Muscle layer of duodenum (tissue), 2 donors: ENCODE measurements around the gene MAP2K2.
A peak's percentile ranks its signal among the peaks of the same experiment; 100 is the strongest.

ENCODE experiments used
- H3K27ac ChIP-seq: one replicate; pipeline ENCODE4 v1.7.0; 2013; ENCODE audit warnings: mild to moderate bottlenecking, low read length
- H3K27me3 ChIP-seq: one replicate; pipeline ENCODE4 v1.7.0; 2013; ENCODE audit warnings: low read depth, mild to moderate bottlenecking, control low read depth, low read length
- H3K36me3 ChIP-seq, 2 donors: one replicate each; pipeline ENCODE4 v1.7.0; 2013; ENCODE audit warnings: low read length in 2 of 2, control low read depth in 1 of 2, mild to moderate bottlenecking in 1 of 2; ENCODE audit not compliant: insufficient read depth in 2 of 2, control insufficient read depth in 1 of 2
- H3K4me1 ChIP-seq, 2 donors: one replicate each; pipeline ENCODE4 v1.7.0; 2013; ENCODE audit warnings: low read length in 2 of 2, mild to moderate bottlenecking in 2 of 2, control low read depth in 1 of 2, moderate library complexity in 1 of 2; ENCODE audit not compliant: insufficient read depth in 2 of 2, control insufficient read depth in 1 of 2
- H3K4me3 ChIP-seq, 2 donors: one replicate each; pipeline ENCODE4 v1.7.0; 2013; ENCODE audit warnings: low read length in 2 of 2, low read depth in 1 of 2, mild to moderate bottlenecking in 1 of 2
- H3K9me3 ChIP-seq, 2 donors: one replicate each; pipeline ENCODE4 v1.7.0; 2013; ENCODE audit warnings: low read length in 2 of 2, control low read depth in 1 of 2, mild to moderate bottlenecking in 1 of 2; ENCODE audit not compliant: control insufficient read depth in 1 of 2
- donor health status: healthy.

MAP2K2 gene

DNA sequence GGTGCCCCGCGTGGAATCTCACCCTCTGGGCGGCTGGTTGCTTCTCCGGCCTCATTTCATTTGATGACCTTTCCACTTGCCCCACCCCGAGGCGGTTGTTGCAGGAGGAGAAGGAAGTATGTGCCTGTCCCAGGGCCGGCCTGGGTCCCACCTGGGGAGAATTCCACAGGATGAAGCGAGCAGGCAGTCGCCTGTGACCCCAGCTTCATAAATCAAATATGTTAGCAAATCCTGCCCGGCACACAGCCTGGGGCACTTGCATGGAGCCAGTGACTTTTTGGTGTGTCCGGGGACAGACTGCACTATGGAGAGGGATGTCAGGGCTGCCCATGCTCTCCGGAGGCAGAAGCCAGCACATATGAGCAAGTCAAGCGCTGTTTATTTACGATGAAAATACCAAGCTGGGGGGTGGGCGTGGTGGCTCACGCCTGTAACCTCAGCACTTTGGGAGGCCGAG is 37.5 kb downstream of the MAP2K2 start:
- no peaks in the 10 kb centered on the region for H3K27me3 ChIP-seq
- H3K9me3 ChIP-seq, result no peaks in the 10 kb centered on the region
- H3K4me1 ChIP-seq, result peaks cover 0 to 6% of the 10 kb centered on the region in 2 donors
- no peak overlapping the region for H3K27ac ChIP-seq
- H3K36me3 ChIP-seq, result peaks cover 0 to 24% of the 10 kb centered on the region in 2 donors
- no peak overlapping the region for H3K4me3 ChIP-seq

GRCh38 chr19:4084547-4084877 is 39.4 kb downstream of the MAP2K2 start:
- H3K4me1 ChIP-seq, result peaks cover 0 to 6% of the 10 kb centered on the region in 2 donors
- H3K36me3 ChIP-seq, result peaks cover 0 to 9% of the 10 kb centered on the region in 2 donors
- H3K4me3 ChIP-seq, result peak overlapping the region in 1 of 2 donors; percentile 26
- no peaks in the 10 kb centered on the region for H3K27me3 ChIP-seq
- no peaks in the 10 kb centered on the region for H3K9me3 ChIP-seq
- no peak overlapping the region for H3K27ac ChIP-seq

DNA sequence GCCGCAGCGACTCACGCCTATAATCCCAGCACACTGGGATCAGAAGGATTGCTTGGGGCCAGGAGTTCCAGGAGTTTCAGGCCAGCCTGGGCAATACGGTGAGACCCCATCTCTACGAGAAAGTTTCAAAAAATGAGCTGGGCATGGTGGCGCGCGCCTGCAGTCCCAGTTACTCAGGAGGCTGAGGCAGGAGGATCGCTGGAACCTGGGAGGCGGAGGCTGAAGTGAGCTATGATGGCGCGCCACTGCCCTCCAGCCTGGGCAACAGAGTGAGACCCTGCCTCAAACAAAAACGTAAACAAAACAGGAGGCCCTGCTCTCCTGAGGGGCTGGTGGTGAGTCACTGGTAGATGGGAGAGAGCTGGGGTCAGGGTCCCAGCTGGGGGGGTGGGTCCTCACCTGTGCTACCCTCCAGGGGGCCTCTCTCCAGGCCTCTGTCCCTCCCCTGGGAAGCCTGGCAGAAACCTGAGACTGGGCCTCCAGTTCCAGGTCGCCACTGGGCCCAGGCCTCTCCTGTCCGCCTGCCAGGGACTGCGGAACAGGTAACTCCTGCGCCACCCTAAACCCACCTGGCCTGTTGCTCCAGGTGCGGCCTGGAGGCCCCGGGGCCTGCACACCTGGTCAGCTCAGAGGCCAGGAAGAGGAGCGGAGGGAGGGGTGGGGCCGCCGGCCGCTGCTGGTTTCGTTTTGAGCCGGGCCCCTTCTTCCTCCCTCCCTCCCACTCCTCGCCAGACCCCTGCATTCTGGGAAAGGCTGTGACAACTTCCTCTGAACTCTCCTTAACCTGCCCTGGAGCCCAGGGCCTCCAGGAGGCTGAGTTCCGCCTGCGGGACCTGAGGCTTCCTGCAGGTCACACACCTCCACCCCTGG is 40.0 kb downstream of the MAP2K2 start:
- Histone ChIP-seq H3K27me3 (no peaks in the 10 kb centered on the region), H3K4me3 (peak overlapping the region in 1 of 2 donors; percentile 26), H3K9me3 (no peaks in the 10 kb centered on the region), H3K4me1 (peaks cover 0 to 6% of the 10 kb centered on the region in 2 donors), H3K36me3 (peaks cover 0 to 4% of the 10 kb centered on the region in 2 donors), H3K27ac (no peak overlapping the region)

DNA sequence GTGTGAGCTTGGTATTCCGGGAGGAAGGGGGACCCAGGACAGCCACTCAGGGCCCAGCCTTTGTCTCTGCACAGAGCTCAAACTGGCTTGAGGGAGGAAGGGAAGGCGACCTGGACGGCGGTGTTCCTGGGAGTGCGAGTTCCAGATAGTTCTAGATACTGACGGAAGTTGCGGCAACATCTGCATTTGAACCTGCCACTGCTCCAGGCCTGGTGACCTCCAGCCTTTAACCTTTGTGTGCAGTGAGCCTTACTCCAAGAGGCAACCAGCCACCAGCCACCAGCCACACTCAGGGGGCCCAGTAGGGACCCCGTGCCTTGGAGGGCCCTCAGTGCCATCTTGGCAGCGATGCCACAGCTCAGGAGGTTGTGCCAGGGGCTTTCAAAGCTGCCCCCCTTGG is 41.8 kb downstream of the MAP2K2 start:
- Histone ChIP-seq H3K9me3 (no peaks in the 10 kb centered on the region), H3K36me3 (no peaks in the 10 kb centered on the region), H3K4me1 (peaks cover 5 to 17% of the 10 kb centered on the region in 2 donors), H3K27ac (no peak overlapping the region), H3K4me3 (no peak overlapping the region), H3K27me3 (no peaks in the 10 kb centered on the region)

DNA sequence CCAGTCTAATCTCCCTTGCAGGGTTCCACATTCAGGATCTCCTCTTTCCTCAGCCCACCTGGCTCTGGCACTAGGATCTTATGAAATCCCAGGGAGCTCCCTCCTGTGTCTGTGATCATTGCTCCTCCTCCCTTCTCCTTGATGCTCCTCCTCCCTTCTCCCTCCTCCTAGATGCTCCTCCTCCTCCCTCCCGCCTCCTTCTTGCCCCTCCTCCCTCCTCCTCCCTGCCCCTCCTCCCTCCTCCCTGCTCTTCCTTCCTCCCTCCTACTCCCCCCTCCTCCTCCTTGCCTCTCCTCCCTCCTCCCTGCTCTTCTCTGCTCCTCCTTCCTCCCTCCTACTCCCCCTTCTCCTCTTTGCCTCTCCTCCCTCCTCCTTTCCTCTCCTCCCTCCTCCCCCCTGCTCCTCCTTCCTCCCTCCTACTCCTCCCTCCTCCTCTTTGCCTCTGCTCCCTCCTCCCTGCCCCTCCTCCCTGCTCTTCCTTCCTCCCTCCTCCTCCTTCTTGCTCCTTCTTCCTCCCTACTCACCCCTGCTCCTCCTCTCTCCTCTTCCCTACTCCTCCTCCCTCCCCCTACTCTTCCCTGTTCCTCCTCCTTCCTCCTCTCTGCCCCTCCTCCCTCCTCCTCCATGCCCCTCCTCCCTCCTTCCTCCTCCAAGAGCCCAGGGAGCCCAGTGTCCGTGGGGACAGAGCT is 42.3 kb downstream of the MAP2K2 start:
- Histone ChIP-seq H3K36me3 (no peaks in the 10 kb centered on the region), H3K27me3 (no peaks in the 10 kb centered on the region), H3K9me3 (no peaks in the 10 kb centered on the region), H3K27ac (no peak overlapping the region), H3K4me3 (no peak overlapping the region), H3K4me1 (peaks cover 5 to 21% of the 10 kb centered on the region in 2 donors)

- Histone ChIP-seq H3K27me3 (no peaks in the 10 kb centered on the region), H3K4me1 (peaks cover 5 to 21% of the 10 kb centered on the region in 2 donors), H3K9me3 (no peaks in the 10 kb centered on the region), H3K36me3 (no peaks in the 10 kb centered on the region), H3K27ac (no peak overlapping the region), H3K4me3 (no peak overlapping the region)
These were observed 43.4 kb downstream of the MAP2K2 start for GRCh38 chr19:4080473-4080872.

- Histone ChIP-seq H3K27ac (peak overlapping the region; percentile 82), H3K4me1 (peaks cover 5 to 15% of the 10 kb centered on the region in 2 donors), H3K36me3 (no peaks in the 10 kb centered on the region), H3K9me3 (no peaks in the 10 kb centered on the region), H3K4me3 (peak overlapping the region; percentile 66 to 67), H3K27me3 (no peaks in the 10 kb centered on the region)
These were observed 45.9 kb downstream of the MAP2K2 start for GRCh38 chr19:4077800-4078684.

GRCh38 chr19:4077007-4077374 is 46.9 kb downstream of the MAP2K2 start:
- no peaks in the 10 kb centered on the region for H3K27me3 ChIP-seq
- no peaks in the 10 kb centered on the region for H3K9me3 ChIP-seq
- H3K27ac ChIP-seq, result peak overlapping the region; percentile 82
- H3K4me1 ChIP-seq, result peaks cover 5 to 15% of the 10 kb centered on the region in 2 donors
- H3K36me3 ChIP-seq, result no peaks in the 10 kb centered on the region
- H3K4me3 ChIP-seq, result no peak overlapping the region

DNA sequence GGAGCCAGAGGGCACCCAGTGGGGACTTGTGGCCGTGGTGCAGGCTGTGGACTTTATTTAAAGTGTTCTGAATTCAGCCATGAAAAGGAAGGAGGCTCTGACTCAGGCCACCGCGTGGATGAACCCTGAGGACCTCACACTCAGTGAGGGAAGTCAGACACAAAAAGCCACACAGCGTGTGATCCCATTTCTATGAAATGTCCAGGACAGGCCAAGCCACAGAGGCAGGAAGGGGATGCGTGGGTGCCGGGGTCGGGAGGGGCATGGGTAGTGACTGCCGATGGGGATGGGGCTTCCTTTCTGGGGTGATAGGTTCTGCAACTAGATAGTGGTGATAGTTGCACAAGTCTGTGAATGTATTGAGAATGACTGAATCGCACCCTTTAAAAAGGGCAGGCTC is 48.5 kb downstream of the MAP2K2 start:
- Histone ChIP-seq H3K36me3 (no peaks in the 10 kb centered on the region), H3K27ac (no peak overlapping the region), H3K4me1 (peaks cover 5 to 15% of the 10 kb centered on the region in 2 donors), H3K4me3 (no peak overlapping the region), H3K9me3 (no peaks in the 10 kb centered on the region), H3K27me3 (no peaks in the 10 kb centered on the region)

- H3K4me3 ChIP-seq, result no peak overlapping the region
- peaks cover 0 to 11% of the 10 kb centered on the region in 2 donors for H3K4me1 ChIP-seq
- H3K9me3 ChIP-seq, result no peaks in the 10 kb centered on the region
- no peaks in the 10 kb centered on the region for H3K36me3 ChIP-seq
- H3K27ac ChIP-seq, result no peak overlapping the region
- no peaks in the 10 kb centered on the region for H3K27me3 ChIP-seq
These were observed 52.3 kb downstream of the MAP2K2 start for GRCh38 chr19:4071610-4072009.
